Naive thymus-derived CD8-positive, alpha-beta T cell (primary cell): Measurements from ENCODE around the gene ZNF217. TPM values are rescaled to one million over a fixed set of nuclear protein-coding genes. Genes with fewer than 3 reads are reported as not detected.
"Not testable (repeated sequence)": the region's sequence is repeated elsewhere in the genome, so short reads cannot be mapped to it uniquely, and the experiment has no call there.

Source experiments
- ATAC-seq, 2 donors: fragments of 150-1000 bp; cut with Tn5 transposase in 1 of 2; sonication (Bioruptor Pico), chemical (Tn5 transposase) in 1 of 2; 1 replicate in 1 of 2; 2 replicates in 1 of 2; pipeline ENCODE4 v1.10.0; 2021; ENCODE audit warnings: mild to moderate bottlenecking in 2 of 2, moderate library complexity in 2 of 2
- POLR2A ChIA-PET: fragments of 350-600 bp; sonication (Branson Sonifier 250); formaldehyde crosslinking; loops from one replicate; lab custom pipeline; 2021; ENCODE audit warnings: antibody characterized with exemption; lab: Charles Lee
- DNase-seq, 10 donors: peaks; one replicate each; pipeline versions ENCODE4 v3.0.0 to v3.0.0-alpha.2; 2020 to 2022
- H3K27ac Mint-ChIP-seq, 10 donors: one replicate each; pipeline ENCODE4 v1.8.0; 2020 to 2022; ENCODE audit warnings: mild to moderate bottlenecking in 10 of 10, mixed read lengths in 10 of 10, moderate library complexity in 4 of 10, inconsistent platforms in 1 of 10
- H3K27me3 Mint-ChIP-seq, 5 donors: one replicate each; pipeline ENCODE4 v1.8.0; 2021 to 2022; ENCODE audit warnings: mixed read lengths in 5 of 5
- H3K36me3 Mint-ChIP-seq, 3 donors: one replicate each; pipeline ENCODE4 v1.8.0; 2020 to 2022; ENCODE audit warnings: mixed read lengths in 3 of 3, mild to moderate bottlenecking in 2 of 3, inconsistent platforms in 1 of 3
- H3K4me1 Mint-ChIP-seq, 4 donors: one replicate each; pipeline ENCODE4 v1.8.0; 2021 to 2022; ENCODE audit warnings: mixed read lengths in 4 of 4
- H3K4me3 Mint-ChIP-seq, 10 donors: one replicate each; pipeline ENCODE4 v1.8.0; 2020 to 2022; ENCODE audit warnings: mild to moderate bottlenecking in 10 of 10, mixed read lengths in 10 of 10, moderate library complexity in 6 of 10, inconsistent platforms in 1 of 10
- H3K9me3 Mint-ChIP-seq, 9 donors: one replicate each; pipeline ENCODE4 v1.8.0; 2020 to 2022; ENCODE audit warnings: mixed read lengths in 9 of 9, mild to moderate bottlenecking in 3 of 9, inconsistent platforms in 1 of 9, moderate library complexity in 1 of 9
- polyA plus RNA-seq, 3 donors: library from polyadenylated mRNA; unstranded; fragments of 300-500 nt; fragmentation: Illumina TruSeq; gene quantifications; one replicate each; pipeline ENCODE4 v1.2.3, GENCODE V29; 2021
- total RNA-seq, 8 experiments: library from RNA in 2 of 8; stranded (reverse) in 2 of 8; gene quantifications; one replicate each; pipeline ENCODE4 v1.2.3 and lab custom pipeline; 2021 to 2026

Gene ZNF217
- total and polyA plus RNA-seq, 5 experiments from 2014 or later, result 21.5 to 101 (median 34.2) TPM

DNA sequence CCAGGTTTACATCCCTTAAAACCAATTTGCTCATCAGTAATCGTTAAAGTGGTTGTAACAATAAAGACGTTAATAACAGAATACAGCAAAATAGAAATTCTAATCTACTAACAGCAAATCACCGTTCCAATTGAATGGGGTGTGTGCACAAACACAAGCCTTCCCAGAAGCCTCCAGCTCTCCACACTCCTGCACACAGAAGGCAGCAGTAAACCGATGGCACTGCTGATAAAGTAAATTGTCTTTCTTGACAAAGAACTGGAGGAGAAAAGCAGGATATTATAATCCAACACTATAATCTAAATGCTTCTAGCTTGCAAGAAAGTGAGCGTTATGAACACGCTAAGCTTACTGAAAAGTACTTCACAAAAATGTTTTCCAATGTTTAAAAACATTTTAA, 7.0 kb downstream of the ZNF217 start:
- H3K36me3 Mint-ChIP-seq, result peaks cover 9 to 16% (median 11%) of the 10 kb centered on the region in 3 donors
- no peaks in the 10 kb centered on the region for H3K9me3 Mint-ChIP-seq
- peaks cover 23 to 91% (median 68%) of the 10 kb centered on the region in 4 donors for H3K4me1 Mint-ChIP-seq
- POLR2A ChIA-PET, result interaction anchor here (0.6 to 1.2 kb wide), 4 partner anchors 233 to 455 kb away, joined by 3 to 4 read pairs (median 3); no protein-coding TSS in a partner anchor
- ATAC-seq (no peak), DNase-seq (no peak)
- peak overlapping the region; percentile 86 to 99 (median 93) for H3K27ac Mint-ChIP-seq
- H3K4me3 Mint-ChIP-seq, result peak overlapping the region; percentile 60 to 98 (median 80)
- no peaks in the 10 kb centered on the region for H3K27me3 Mint-ChIP-seq

DNA sequence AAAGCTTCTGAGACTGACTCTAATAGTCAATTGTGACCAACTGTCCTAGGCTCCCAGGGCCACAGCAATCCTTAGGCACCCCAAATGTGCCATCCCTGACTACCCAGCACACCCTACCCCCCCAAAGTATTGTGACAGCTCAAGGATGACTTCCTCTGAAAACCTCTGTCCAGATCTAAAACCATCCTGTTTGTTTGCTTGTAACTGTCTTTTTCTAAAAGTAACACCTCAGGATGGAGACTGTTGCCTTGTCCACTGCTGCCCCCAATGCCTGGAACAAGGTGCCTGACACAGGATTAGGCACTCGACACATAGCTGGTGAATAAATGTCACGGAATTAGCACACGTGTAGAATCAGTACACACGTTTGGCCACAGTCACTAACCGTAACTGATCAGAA, 7.7 kb downstream of the ZNF217 start:
- not testable (repeated sequence) for ATAC-seq, H3K27me3 Mint-ChIP-seq, DNase-seq, H3K9me3 Mint-ChIP-seq
- H3K4me3 Mint-ChIP-seq, result peak overlapping the region; percentile 60 to 98 (median 80)
- H3K36me3 Mint-ChIP-seq, result peaks cover 9 to 23% (median 15%) of the 10 kb centered on the region in 3 donors
- peaks cover 22 to 89% (median 68%) of the 10 kb centered on the region in 4 donors for H3K4me1 Mint-ChIP-seq
- peak overlapping the region; percentile 86 to 99 (median 93) for H3K27ac Mint-ChIP-seq
- POLR2A ChIA-PET, result interaction anchor here (0.6 to 1.3 kb wide), 4 partner anchors 8 to 456 kb away, joined by 3 to 6 read pairs (median 4); partner anchors contain the start of gene ZNF217

DNA sequence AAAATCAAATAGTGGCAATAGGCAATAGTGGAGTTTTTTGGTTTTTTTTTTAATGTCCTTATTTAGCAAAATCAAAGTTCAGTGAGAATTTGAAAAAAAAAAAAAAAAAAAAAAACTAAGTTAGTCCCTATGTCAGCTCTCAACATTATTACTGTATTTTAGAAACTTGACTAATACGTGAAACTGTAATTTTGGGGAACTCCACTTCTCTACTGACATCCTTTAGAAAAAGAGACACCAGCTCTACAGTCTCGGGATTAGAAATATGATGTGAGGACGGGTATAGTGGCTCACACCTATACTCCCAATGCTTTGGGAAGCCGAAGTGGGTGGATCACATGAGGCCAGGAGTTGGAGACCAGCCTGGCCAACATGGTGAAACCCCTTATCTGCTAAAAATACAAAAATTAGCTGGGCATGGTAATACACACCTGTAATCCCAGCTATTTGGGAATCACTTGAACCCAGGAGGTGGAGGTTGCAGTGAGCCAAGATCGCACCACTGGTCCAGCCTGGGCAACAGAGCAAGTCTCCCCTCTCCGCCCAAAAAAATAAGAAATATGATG, 8.6 kb downstream of the ZNF217 start:
- not testable (repeated sequence) for DNase-seq

DNA sequence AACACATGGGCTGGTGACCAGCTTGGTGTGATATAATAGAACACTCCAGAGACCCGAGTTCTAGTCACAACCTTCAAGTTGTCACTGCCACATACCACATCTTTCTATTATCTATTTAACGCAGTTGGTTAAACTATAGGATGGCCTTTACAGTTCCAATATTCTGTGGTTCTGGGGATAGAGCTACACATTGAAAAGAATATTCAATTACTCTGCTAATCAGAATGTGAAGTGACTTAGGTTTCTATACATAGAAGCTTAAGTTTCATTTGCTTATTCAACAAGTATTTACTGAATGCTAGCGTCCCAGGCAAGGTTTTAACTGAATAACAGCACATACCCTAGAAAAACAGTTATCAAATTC, 9.1 kb downstream of the ZNF217 start:
- POLR2A ChIA-PET, result interaction anchor here (1.3 kb wide), 1 partner anchor 10 kb away, joined by 6 read pairs; the partner anchor contains the start of gene ZNF217
- Mint-ChIP-seq H3K4me3 (peak overlapping the region; percentile 12 to 93 (median 68)), H3K4me1 (peaks cover 25 to 90% (median 67%) of the 10 kb centered on the region in 4 donors), H3K36me3 (peaks cover 15 to 36% (median 17%) of the 10 kb centered on the region in 3 donors), H3K27ac (peak overlapping the region in 9 of 10 donors; percentile 65 to 99 (median 93))
- H3K9me3 Mint-ChIP-seq, ATAC-seq, H3K27me3 Mint-ChIP-seq, DNase-seq: not testable (repeated sequence)

More for the DNA sequence above, 8.6 kb downstream of the ZNF217 start:
- POLR2A ChIA-PET, result interaction anchor here (1.2 to 1.3 kb wide), 2 partner anchors 9 to 322 kb away, joined by 3 to 6 read pairs; partner anchors contain the start of gene ZNF217
- Mint-ChIP-seq H3K4me3 (peak overlapping the region; percentile 60 to 98 (median 84)), H3K4me1 (peaks cover 25 to 90% (median 69%) of the 10 kb centered on the region in 4 donors), H3K36me3 (peaks cover 11 to 31% (median 17%) of the 10 kb centered on the region in 3 donors), H3K27ac (peak overlapping the region; percentile 86 to 99 (median 92))
- not testable (repeated sequence) for ATAC-seq, H3K27me3 Mint-ChIP-seq, H3K9me3 Mint-ChIP-seq

DNA sequence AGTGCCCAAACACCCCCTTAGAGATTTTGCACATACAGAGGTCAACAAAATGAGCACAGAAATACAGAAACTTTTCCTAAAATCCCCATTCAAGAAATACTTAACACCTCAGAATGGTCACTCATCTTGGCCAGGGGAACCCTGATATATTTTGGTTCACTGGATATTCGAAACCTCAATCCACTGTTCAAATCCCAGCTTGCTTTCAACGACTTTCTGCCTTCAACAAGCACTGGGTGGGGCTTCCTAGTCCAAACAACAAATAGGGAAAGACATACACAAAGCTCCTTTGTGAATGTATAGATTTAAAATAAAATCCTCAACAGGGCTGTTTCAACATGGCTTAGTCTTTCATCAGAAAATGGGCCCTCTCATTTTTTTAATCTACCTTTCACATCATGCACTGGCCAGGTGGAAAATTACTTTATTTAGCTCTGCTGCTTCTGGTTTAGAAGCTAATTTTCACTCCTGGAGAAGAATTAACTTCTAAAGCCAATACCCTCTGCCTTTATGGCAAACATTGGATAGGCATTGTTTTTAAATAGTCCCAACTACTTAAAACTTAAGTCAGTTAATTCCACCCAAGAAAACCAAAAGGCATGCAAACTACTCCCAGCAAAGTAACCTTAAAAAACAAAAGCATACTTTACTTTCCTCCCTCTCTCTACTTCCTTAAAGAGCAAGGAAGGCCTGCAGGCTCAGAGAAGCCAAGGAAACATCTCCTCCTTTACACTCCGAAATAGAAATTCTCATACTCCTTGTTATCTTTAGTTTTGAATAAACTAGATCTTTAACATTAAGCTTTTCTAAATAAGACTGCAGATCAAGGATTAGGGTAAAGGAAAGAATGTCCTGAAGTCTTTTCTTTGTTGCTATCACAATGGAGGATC, 9.7 kb downstream of the ZNF217 start:
- H3K27ac Mint-ChIP-seq, result peak overlapping the region; percentile 69 to 99 (median 96)
- H3K4me3 Mint-ChIP-seq, result peak overlapping the region; percentile 51 to 93 (median 82)
- not testable (repeated sequence) for H3K9me3 Mint-ChIP-seq, H3K27me3 Mint-ChIP-seq, DNase-seq, ATAC-seq
- POLR2A ChIA-PET, result interaction anchor here (0.6 to 5.5 kb wide), 4 partner anchors 10 to 613 kb away, joined by 3 to 88 read pairs (median 6); partner anchors contain the start of gene ZNF217
- peaks cover 15 to 38% (median 18%) of the 10 kb centered on the region in 3 donors for H3K36me3 Mint-ChIP-seq
- H3K4me1 Mint-ChIP-seq, result peaks cover 26 to 90% (median 67%) of the 10 kb centered on the region in 4 donors

DNA sequence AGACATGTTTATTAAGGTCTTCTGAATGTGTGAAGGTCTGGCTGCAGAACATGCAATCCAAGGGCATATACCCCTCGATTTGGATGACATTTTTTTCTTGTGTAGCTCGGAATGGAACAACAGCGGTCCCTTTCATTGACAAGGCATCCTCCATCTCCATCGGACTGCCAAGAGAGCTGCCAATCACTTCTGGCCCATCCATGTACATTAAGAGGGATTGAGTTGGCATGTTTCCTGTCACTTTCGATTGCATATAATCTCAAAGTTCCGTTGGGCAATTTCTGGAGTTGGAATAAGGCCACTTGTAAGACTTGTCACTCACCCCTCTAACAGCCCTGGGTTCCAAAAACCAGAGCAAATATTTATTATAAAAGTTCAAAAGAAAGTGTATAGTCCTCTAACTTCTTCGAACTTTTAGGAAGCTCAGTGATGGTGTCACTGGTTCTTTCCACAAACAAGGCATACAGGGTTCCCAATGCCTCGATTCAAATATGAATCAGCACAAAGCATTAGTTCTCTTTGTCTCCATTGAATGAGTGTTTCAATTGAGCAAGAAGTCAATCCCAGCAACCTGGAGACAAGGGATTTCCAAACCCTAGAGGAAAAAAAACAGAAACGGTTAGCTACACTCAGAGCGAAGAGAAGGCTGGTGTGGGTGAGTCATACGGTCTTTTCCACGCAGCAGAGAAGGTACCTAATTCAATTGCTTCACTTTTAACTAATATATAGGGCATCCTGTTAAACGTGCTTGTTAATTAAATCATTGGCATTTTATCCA, 10.9 kb downstream of the ZNF217 start:
- Mint-ChIP-seq H3K9me3 (no peaks in the 10 kb centered on the region), H3K27me3 (no peaks in the 10 kb centered on the region), H3K4me3 (peak overlapping the region; percentile 79 to 94 (median 92)), H3K4me1 (peaks cover 22 to 94% (median 71%) of the 10 kb centered on the region in 4 donors), H3K27ac (peak overlapping the region; percentile 91 to 99 (median 98)), H3K36me3 (peaks cover 15 to 45% (median 22%) of the 10 kb centered on the region in 3 donors)
- ATAC-seq, result peak; percentile 20 to 48
- DNase-seq, result peak in 4 of 10 donors; percentile 18 to 51 (median 34)
- POLR2A ChIA-PET, result interaction anchor here (0.6 to 5.5 kb wide), 10 partner anchors 11 to 612 kb away, joined by 3 to 88 read pairs (median 4); partner anchors contain the start of gene ZNF217

DNA sequence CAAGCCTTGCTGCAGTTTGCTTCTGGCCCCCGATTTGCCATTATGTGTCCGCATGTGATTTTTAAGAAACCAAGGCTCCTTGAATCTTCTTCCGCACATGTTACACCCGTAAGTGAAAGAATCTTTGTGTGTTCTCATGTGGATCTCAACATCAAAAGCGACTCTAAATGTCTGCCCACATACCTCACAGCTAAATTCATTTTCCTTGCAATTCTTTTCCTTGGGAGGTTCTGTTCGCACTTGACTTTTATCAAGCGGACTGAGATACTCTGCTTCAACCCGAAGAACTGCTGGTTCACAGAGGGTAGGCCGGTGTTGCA, 11.4 kb downstream of the ZNF217 start:
- Mint-ChIP-seq H3K4me1 (peaks cover 22 to 95% (median 75%) of the 10 kb centered on the region in 4 donors), H3K4me3 (peak overlapping the region; percentile 79 to 94 (median 92)), H3K27ac (peak overlapping the region; percentile 91 to 99 (median 98)), H3K27me3 (no peaks in the 10 kb centered on the region), H3K9me3 (no peaks in the 10 kb centered on the region), H3K36me3 (peaks cover 18 to 50% (median 22%) of the 10 kb centered on the region in 3 donors)
- POLR2A ChIA-PET, result interaction anchor here (0.7 to 5.5 kb wide), 12 partner anchors 12 to 334 kb away, joined by 3 to 88 read pairs (median 4); partner anchors contain the start of gene ZNF217
- DNase-seq (peak in 2 of 10 donors; percentile 16 to 49), ATAC-seq (no peak)

DNA sequence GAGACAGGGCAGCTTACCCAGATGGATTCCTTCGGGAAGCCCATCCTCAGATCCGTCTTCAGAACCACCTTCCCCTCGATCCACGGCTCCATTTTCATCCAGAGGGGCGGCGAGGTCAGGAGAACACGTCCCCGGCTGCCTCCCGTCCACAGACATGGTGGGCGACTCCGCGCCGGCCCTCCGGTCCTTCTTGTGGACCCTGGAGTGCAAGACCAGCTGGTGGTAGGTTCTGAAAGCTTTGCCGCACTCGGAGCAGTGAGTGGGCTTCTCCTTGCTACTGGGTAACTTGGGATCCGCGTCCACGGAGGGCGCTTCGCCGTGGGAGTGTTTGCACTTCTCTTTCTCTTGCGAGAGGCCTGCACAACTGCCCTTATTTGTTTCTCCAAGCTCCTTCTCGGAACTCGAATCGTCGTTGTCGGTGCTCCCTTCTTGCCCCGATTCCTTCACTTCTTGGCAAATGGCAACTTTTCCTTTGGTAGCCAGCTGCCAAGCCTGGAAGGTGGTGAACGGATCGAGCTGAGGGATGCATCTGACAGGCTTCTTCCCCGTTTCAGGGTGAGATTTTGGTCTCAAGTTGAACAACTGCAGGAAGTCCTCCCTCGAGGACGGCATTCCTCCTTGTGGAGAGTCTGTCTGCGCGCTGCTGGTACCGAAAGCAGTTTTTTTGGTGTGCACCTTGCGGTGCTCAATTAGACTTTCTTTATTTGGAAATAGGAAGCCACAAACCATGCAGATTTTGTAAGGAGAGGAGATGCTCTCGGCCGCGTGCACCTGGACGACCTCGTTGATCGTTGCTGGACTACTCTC, 12.0 kb downstream of the ZNF217 start:
- DNase-seq (peak in 2 of 10 donors; percentile 48 to 51), ATAC-seq (no peak)
- H3K4me1 Mint-ChIP-seq, result peaks cover 23 to 95% (median 75%) of the 10 kb centered on the region in 4 donors
- peak overlapping the region; percentile 79 to 94 (median 92) for H3K4me3 Mint-ChIP-seq
- peak overlapping the region; percentile 91 to 99 (median 98) for H3K27ac Mint-ChIP-seq
- POLR2A ChIA-PET, result interaction anchor here (0.6 to 5.5 kb wide), 16 partner anchors 12 to 569 kb away, joined by 3 to 88 read pairs (median 4); partner anchors contain the start of gene ZNF217
- H3K36me3 Mint-ChIP-seq, result peaks cover 23 to 56% (median 26%) of the 10 kb centered on the region in 3 donors
- no peaks in the 10 kb centered on the region for H3K9me3 Mint-ChIP-seq
- H3K27me3 Mint-ChIP-seq, result no peaks in the 10 kb centered on the region

DNA sequence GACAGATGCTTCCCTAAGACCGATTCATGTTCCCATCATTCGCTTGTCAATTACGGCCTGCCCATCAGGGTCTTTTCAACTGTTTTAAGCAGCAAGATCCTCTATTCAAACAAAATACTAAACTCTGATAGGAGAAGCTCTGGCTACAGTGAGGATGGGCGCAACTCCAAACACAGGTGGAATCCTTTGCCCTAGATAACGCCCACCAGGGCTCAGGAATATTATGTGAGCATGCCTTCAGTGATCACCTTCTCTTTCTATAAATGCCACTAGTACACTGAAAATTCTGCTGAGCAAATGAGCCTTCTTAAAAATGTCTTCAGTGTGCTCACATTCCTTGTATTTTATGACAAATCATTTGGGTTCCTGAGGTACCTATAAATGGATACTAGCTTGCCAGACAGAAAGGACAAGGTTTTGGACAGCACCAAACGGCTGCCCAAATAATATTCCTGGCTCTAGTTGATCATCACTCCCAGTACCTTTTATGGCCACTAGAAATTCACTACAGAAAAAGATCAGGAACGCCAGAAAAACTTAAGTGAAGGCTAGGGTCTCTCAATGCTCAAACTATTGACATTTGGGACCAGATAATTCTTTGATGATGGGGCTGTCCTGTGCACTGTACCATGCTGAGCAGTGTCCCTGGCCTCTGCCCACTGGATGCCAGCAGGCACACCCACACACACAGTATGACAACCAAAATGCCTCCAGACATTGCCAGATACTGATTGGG, 13.1 kb downstream of the ZNF217 start:
- Mint-ChIP-seq H3K27me3 (no peaks in the 10 kb centered on the region), H3K27ac (peak overlapping the region; percentile 91 to 99 (median 96)), H3K36me3 (peaks cover 29 to 65% (median 34%) of the 10 kb centered on the region in 3 donors), H3K9me3 (no peaks in the 10 kb centered on the region), H3K4me3 (peak overlapping the region; percentile 79 to 94 (median 92)), H3K4me1 (peaks cover 25 to 95% (median 75%) of the 10 kb centered on the region in 4 donors)
- DNase-seq (no peak), ATAC-seq (no peak)
- POLR2A ChIA-PET, result interaction anchor here (0.6 to 5.5 kb wide), 17 partner anchors 8 to 370 kb away, joined by 3 to 88 read pairs (median 4); partner anchors contain the start of gene ZNF217
